ENCODE results near the gene EIF2AK2.

GRCh38 chr2:37167636-37168180 is 10.9 kb upstream of the EIF2AK2 start:
- TF ChIP-seq, protein P1, sequence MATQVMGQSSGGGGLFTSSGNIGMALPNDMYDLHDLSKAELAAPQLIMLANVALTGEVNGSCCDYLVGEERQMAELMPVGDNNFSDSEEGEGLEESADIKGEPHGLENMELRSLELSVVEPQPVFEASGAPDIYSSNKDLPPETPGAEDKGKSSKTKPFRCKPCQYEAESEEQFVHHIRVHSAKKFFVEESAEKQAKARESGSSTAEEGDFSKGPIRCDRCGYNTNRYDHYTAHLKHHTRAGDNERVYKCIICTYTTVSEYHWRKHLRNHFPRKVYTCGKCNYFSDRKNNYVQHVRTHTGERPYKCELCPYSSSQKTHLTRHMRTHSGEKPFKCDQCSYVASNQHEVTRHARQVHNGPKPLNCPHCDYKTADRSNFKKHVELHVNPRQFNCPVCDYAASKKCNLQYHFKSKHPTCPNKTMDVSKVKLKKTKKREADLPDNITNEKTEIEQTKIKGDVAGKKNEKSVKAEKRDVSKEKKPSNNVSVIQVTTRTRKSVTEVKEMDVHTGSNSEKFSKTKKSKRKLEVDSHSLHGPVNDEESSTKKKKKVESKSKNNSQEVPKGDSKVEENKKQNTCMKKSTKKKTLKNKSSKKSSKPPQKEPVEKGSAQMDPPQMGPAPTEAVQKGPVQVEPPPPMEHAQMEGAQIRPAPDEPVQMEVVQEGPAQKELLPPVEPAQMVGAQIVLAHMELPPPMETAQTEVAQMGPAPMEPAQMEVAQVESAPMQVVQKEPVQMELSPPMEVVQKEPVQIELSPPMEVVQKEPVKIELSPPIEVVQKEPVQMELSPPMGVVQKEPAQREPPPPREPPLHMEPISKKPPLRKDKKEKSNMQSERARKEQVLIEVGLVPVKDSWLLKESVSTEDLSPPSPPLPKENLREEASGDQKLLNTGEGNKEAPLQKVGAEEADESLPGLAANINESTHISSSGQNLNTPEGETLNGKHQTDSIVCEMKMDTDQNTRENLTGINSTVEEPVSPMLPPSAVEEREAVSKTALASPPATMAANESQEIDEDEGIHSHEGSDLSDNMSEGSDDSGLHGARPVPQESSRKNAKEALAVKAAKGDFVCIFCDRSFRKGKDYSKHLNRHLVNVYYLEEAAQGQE (IDR thresholded peaks at IDR 0.05; ENCODE audit: low read depth): no peak
- TF ChIP-seq YY1 (IDR thresholded peaks at IDR 0.05; ENCODE audit: low read depth) (no peak), EP300 (IDR thresholded peaks at IDR 0.05; ENCODE audit: borderline replicate concordance) (no peak), NFIC (IDR thresholded peaks at IDR 0.05) (no peak), TAF1 (IDR thresholded peaks at IDR 0.05; ENCODE audit: low read depth) (no peak), CREB1 (IDR thresholded peaks at IDR 0.05; ENCODE audit: low read depth) (no peak), MAX (IDR thresholded peaks at IDR 0.05) (no peak), CEBPB (IDR thresholded peaks at IDR 0.05) (no peak), TCF12 (IDR thresholded peaks at IDR 0.05; ENCODE audit: low read depth) (no peak), FOXM1 (IDR thresholded peaks at IDR 0.05; ENCODE audit: borderline replicate concordance, low read depth) (no peak), RAD21 (IDR thresholded peaks at IDR 0.05; ENCODE audit: low read depth) (no peak), ZBTB7A (IDR thresholded peaks at IDR 0.05; ENCODE audit: low read depth) (no peak)
- TF ChIP-seq, protein P2, sequence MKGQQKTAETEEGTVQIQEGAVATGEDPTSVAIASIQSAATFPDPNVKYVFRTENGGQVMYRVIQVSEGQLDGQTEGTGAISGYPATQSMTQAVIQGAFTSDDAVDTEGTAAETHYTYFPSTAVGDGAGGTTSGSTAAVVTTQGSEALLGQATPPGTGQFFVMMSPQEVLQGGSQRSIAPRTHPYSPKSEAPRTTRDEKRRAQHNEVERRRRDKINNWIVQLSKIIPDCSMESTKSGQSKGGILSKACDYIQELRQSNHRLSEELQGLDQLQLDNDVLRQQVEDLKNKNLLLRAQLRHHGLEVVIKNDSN (IDR thresholded peaks at IDR 0.05): no peak
